Neuron (in vitro differentiated cells): ENCODE results near the gene PCARE.

ENCODE experiments used
- H2AFZ ChIP-seq: one replicate; pipeline ENCODE4 v1.6.1; 2013; ENCODE audit warnings: low read depth, mild to moderate bottlenecking, inconsistent platforms, low read length, moderate library complexity
- H3K27me3 ChIP-seq: one replicate; pipeline ENCODE4 v1.6.1; 2013; ENCODE audit warnings: low read length; ENCODE audit not compliant: insufficient read depth
- H3K36me3 ChIP-seq: one replicate; pipeline ENCODE4 v1.6.1; 2013; ENCODE audit warnings: low read length; ENCODE audit not compliant: insufficient read depth
- H3K4me1 ChIP-seq: one replicate; pipeline ENCODE4 v1.6.1; 2013; ENCODE audit warnings: low read length; ENCODE audit not compliant: insufficient read depth
- H3K4me3 ChIP-seq: 2 replicates; pipeline ENCODE4 v1.5.1; 2013; ENCODE audit warnings: mild to moderate bottlenecking, low read length, moderate library complexity
- H3K9me3 ChIP-seq: one replicate; pipeline ENCODE4 v1.6.1; 2013; ENCODE audit warnings: low read length

Gene PCARE

GRCh38 chr2:29054430-29054829 lies 19.9 kb downstream of the PCARE start:
- H3K4me3 ChIP-seq: no peak overlapping the region
- peaks cover 4% of the 10 kb centered on the region for H3K27me3 ChIP-seq
- H3K36me3 ChIP-seq: no peaks in the 10 kb centered on the region
- H3K4me1 ChIP-seq: no peaks in the 10 kb centered on the region
- H2AFZ ChIP-seq: no peak overlapping the region
- H3K9me3 ChIP-seq: no peaks in the 10 kb centered on the region

GRCh38 chr2:29053670-29054400 lies 20.5 kb downstream of the PCARE start:
- H3K4me3 ChIP-seq: no peak overlapping the region
- no peaks in the 10 kb centered on the region for H3K36me3 ChIP-seq
- H3K9me3 ChIP-seq: no peaks in the 10 kb centered on the region
- peaks cover 4% of the 10 kb centered on the region for H3K27me3 ChIP-seq
- H3K4me1 ChIP-seq: no peaks in the 10 kb centered on the region
- no peak overlapping the region for H2AFZ ChIP-seq

GRCh38 chr2:29053223-29053622 lies 21.1 kb downstream of the PCARE start:
- Histone ChIP-seq H2AFZ (no peak overlapping the region), H3K4me1 (no peaks in the 10 kb centered on the region), H3K27me3 (peaks cover 4% of the 10 kb centered on the region)

GRCh38 chr2:29052807-29053206 lies 21.5 kb downstream of the PCARE start:
- Histone ChIP-seq H3K4me1 (no peaks in the 10 kb centered on the region), H3K27me3 (peaks cover 4% of the 10 kb centered on the region), H3K9me3 (no peaks in the 10 kb centered on the region), H3K4me3 (no peak overlapping the region), H3K36me3 (no peaks in the 10 kb centered on the region), H2AFZ (no peak overlapping the region)

More at GRCh38 chr2:29053223-29053622, 21.1 kb downstream of the PCARE start:
- H3K9me3 ChIP-seq: no peaks in the 10 kb centered on the region
- no peaks in the 10 kb centered on the region for H3K36me3 ChIP-seq
- H3K4me3 ChIP-seq: no peak overlapping the region

- Histone ChIP-seq H3K9me3 (no peaks in the 10 kb centered on the region), H3K36me3 (no peaks in the 10 kb centered on the region), H3K4me3 (no peak overlapping the region), H3K27me3 (peaks cover 3% of the 10 kb centered on the region), H3K4me1 (no peaks in the 10 kb centered on the region), H2AFZ (no peak overlapping the region)
Observed at GRCh38 chr2:29051730-29052129, 22.6 kb downstream of the PCARE start.

GRCh38 chr2:29050591-29050990 lies 23.7 kb downstream of the PCARE start:
- Histone ChIP-seq H3K36me3 (no peaks in the 10 kb centered on the region), H3K4me1 (no peaks in the 10 kb centered on the region), H3K27me3 (peaks cover 3% of the 10 kb centered on the region), H3K4me3 (no peak overlapping the region), H2AFZ (no peak overlapping the region), H3K9me3 (no peaks in the 10 kb centered on the region)

GRCh38 chr2:29047083-29047845 lies 27.1 kb downstream of the PCARE start:
- no peak overlapping the region for H2AFZ ChIP-seq
- no peaks in the 10 kb centered on the region for H3K4me1 ChIP-seq
- H3K36me3 ChIP-seq: no peaks in the 10 kb centered on the region
- H3K9me3 ChIP-seq: no peaks in the 10 kb centered on the region
- peaks cover 3% of the 10 kb centered on the region for H3K27me3 ChIP-seq
- no peak overlapping the region for H3K4me3 ChIP-seq

GRCh38 chr2:29046321-29046720 lies 28.0 kb downstream of the PCARE start:
- H3K9me3 ChIP-seq: no peaks in the 10 kb centered on the region
- no peaks in the 10 kb centered on the region for H3K4me1 ChIP-seq
- H3K36me3 ChIP-seq: no peaks in the 10 kb centered on the region
- H2AFZ ChIP-seq: no peak overlapping the region
- no peak overlapping the region for H3K4me3 ChIP-seq
- peaks cover 3% of the 10 kb centered on the region for H3K27me3 ChIP-seq

- Histone ChIP-seq H3K27me3 (peaks cover 7% of the 10 kb centered on the region), H3K9me3 (no peaks in the 10 kb centered on the region), H3K36me3 (no peaks in the 10 kb centered on the region), H3K4me1 (no peaks in the 10 kb centered on the region), H3K4me3 (no peak overlapping the region), H2AFZ (no peak overlapping the region)
Observed at GRCh38 chr2:29044459-29044858, 29.9 kb downstream of the PCARE start.

GRCh38 chr2:29042561-29043075 lies 31.7 kb downstream of the PCARE start:
- Histone ChIP-seq H3K9me3 (no peaks in the 10 kb centered on the region), H3K4me3 (no peak overlapping the region), H3K27me3 (peaks cover 8% of the 10 kb centered on the region), H3K36me3 (no peaks in the 10 kb centered on the region), H2AFZ (no peak overlapping the region), H3K4me1 (no peaks in the 10 kb centered on the region)

GRCh38 chr2:29041161-29041660 lies 33.1 kb downstream of the PCARE start:
- no peaks in the 10 kb centered on the region for H3K4me1 ChIP-seq
- H3K36me3 ChIP-seq: no peaks in the 10 kb centered on the region
- no peaks in the 10 kb centered on the region for H3K9me3 ChIP-seq
- H2AFZ ChIP-seq: no peak overlapping the region
- peaks cover 5% of the 10 kb centered on the region for H3K27me3 ChIP-seq
- no peak overlapping the region for H3K4me3 ChIP-seq

GRCh38 chr2:29040552-29040951 lies 33.8 kb downstream of the PCARE start:
- Histone ChIP-seq H3K4me1 (no peaks in the 10 kb centered on the region), H2AFZ (no peak overlapping the region), H3K4me3 (no peak overlapping the region), H3K27me3 (peaks cover 5% of the 10 kb centered on the region), H3K9me3 (no peaks in the 10 kb centered on the region), H3K36me3 (no peaks in the 10 kb centered on the region)

GRCh38 chr2:29039718-29040480 lies 34.4 kb downstream of the PCARE start:
- H3K27me3 ChIP-seq: peaks cover 5% of the 10 kb centered on the region
- H3K9me3 ChIP-seq: no peaks in the 10 kb centered on the region
- no peak overlapping the region for H2AFZ ChIP-seq
- no peak overlapping the region for H3K4me3 ChIP-seq
- H3K36me3 ChIP-seq: no peaks in the 10 kb centered on the region
- no peaks in the 10 kb centered on the region for H3K4me1 ChIP-seq
